A549 (cell line): ENCODE measurements around the gene PTPN23. TPM values are rescaled to one million over a fixed set of nuclear protein-coding genes. Genes with fewer than 3 reads are reported as not detected.

Experiments used
- ATAC-seq, 2 experiments: fragments of 200-7000 bp in 1 of 2; fragments of >200 bp in 1 of 2; cut with Nextera tagmentation in 1 of 2; cut with Tn5 transposase in 1 of 2; 3 replicates each; pipeline versions ENCODE4 v1.8.0 to v1.9.1; 2018 to 2020; ENCODE audit warnings: mild to moderate bottlenecking in 1 of 2, moderate library complexity in 1 of 2
- CTCF ChIA-PET: fragments of 300-600 bp; sonication (Branson Sonifier 250); formaldehyde crosslinking; extraction: SDS; loops from one replicate; lab custom pipeline; 2021; ENCODE audit warnings: antibody characterized with exemption, inconsistent platforms; lab: Yijun Ruan, JAX
- POLR2A ChIA-PET: fragments of 350-600 bp; formaldehyde crosslinking; extraction: SDS; loops from one replicate; lab custom pipeline; 2021; ENCODE audit warnings: antibody characterized with exemption, inconsistent platforms; lab: Yijun Ruan, JAX
- DNase-seq, 2 experiments: peaks; one replicate each; pipeline versions ENCODE4 v3.0.0 to v3.0.0-alpha.2; 2011 to 2016; ENCODE audit warnings: low read depth in 1 of 2, low spot score in 1 of 2
- FAIRE-seq: peaks from 2 replicates; lab custom pipeline; 2011; peaks lifted over from hg19 to GRCh38; lab: Jason Lieb, UNC
- H3K27ac ChIP-seq, 2 experiments: fragments of >200 bp; sonication (Bioruptor Twin); formaldehyde crosslinking; 3 replicates each; pipeline ENCODE4 v1.5.1; 2016 to 2017
- H3K4me1 ChIP-seq: fragments of >200 bp; sonication (Bioruptor Twin); formaldehyde crosslinking; 3 replicates; pipeline ENCODE4 v1.6.1; 2016
- H3K4me2 ChIP-seq: fragments of >200 bp; sonication (Bioruptor Twin); formaldehyde crosslinking; 3 replicates; pipeline ENCODE4 v1.6.1; 2016
- H3K4me3 ChIP-seq: fragments of >200 bp; sonication (Bioruptor Twin); formaldehyde crosslinking; 3 replicates; pipeline ENCODE4 v1.5.1; 2016
- H3K9me3 ChIP-seq: fragments of >200 bp; sonication (Bioruptor Twin); formaldehyde crosslinking; 3 replicates; pipeline ENCODE4 v1.6.1; 2016
- CBX8 ChIP-seq: fragments of 200-600 bp; sonication (generic); IDR thresholded peaks from 2 replicates; pipeline ENCODE4 v1.6.1; 2016
- CEBPB ChIP-seq, 2 experiments: fragments of >200 bp in 1 of 2; sonication (Bioruptor Twin) in 1 of 2; formaldehyde crosslinking in 1 of 2; IDR thresholded peaks; 2 replicates each; pipeline ENCODE4 v1.6.1; 2012 to 2016
- EHF ChIP-seq: fragments of 250-450 bp; sonication (Bioruptor Pico); IDR thresholded peaks from 2 replicates; pipeline ENCODE4 v1.5.0; 2020; ENCODE audit warnings: mild to moderate bottlenecking
- EHMT2 ChIP-seq: fragments of 200-600 bp; sonication (generic); IDR thresholded peaks from 2 replicates; pipeline ENCODE4 v1.6.1; 2016; ENCODE audit warnings: antibody characterized with exemption, low read depth, mild to moderate bottlenecking, moderate library complexity
- ESRRA ChIP-seq: fragments of 150-350 bp; IDR thresholded peaks from 2 replicates; pipeline ENCODE4 v1.6.1; 2014; ENCODE audit warnings: mild to moderate bottlenecking, low read length, borderline replicate concordance
- HEYL ChIP-seq: fragments of 250-450 bp; sonication (Bioruptor Pico); IDR thresholded peaks from 2 replicates; pipeline ENCODE4 v1.8.0; 2021; ENCODE audit warnings: mild to moderate bottlenecking, moderate library complexity
- HOXB5 ChIP-seq: fragments of 250-450 bp; sonication (Bioruptor Pico); IDR thresholded peaks from 2 replicates; pipeline ENCODE4 v1.5.0; 2020; ENCODE audit warnings: mild to moderate bottlenecking, moderate library complexity
- JUN ChIP-seq, 2 experiments: fragments of >200 bp; sonication (Bioruptor Twin); formaldehyde crosslinking; IDR thresholded peaks; 2 replicates in 1 of 2; 3 replicates in 1 of 2; pipeline ENCODE4 v1.6.1; 2016 to 2017
- JUNB ChIP-seq: fragments of >200 bp; sonication (Bioruptor Twin); formaldehyde crosslinking; IDR thresholded peaks from 2 replicates; pipeline ENCODE4 v1.6.1; 2016
- MAFK ChIP-seq: fragments of 450-650 bp; IDR thresholded peaks from 2 replicates; pipeline ENCODE4 v1.6.1; 2014; ENCODE audit not compliant: partially characterized antibody
- MAZ ChIP-seq: fragments of 150-350 bp; IDR thresholded peaks from 2 replicates; pipeline ENCODE4 v1.6.1; 2014; ENCODE audit warnings: antibody characterized with exemption, low read depth, low read length, borderline replicate concordance
- MYC ChIP-seq: IDR thresholded peaks from 2 replicates; pipeline ENCODE4 v1.6.1; 2012; ENCODE audit warnings: mild to moderate bottlenecking, inconsistent platforms, low read length, improper control_type of control experiment, borderline replicate concordance
- NPAS2 ChIP-seq: fragments of 250-450 bp; sonication (Bioruptor Pico); IDR thresholded peaks from 2 replicates; pipeline ENCODE4 v1.8.0; 2022; ENCODE audit warnings: mild to moderate bottlenecking, moderate library complexity, borderline replicate concordance
- POLR2A ChIP-seq: IDR thresholded peaks from 2 replicates; pipeline ENCODE4 v1.6.1; 2012; ENCODE audit warnings: mild to moderate bottlenecking, low read length
- RAD21 ChIP-seq, 2 experiments: fragments of >200 bp in 1 of 2; sonication (Bioruptor Twin) in 1 of 2; formaldehyde crosslinking in 1 of 2; IDR thresholded peaks in 1 of 2; conservative IDR thresholded peaks in 1 of 2; 2 replicates in 1 of 2; 3 replicates in 1 of 2; pipeline ENCODE4 v1.6.1; 2012 to 2018; ENCODE audit warnings: inconsistent platforms in 1 of 2
- SMC3 ChIP-seq: fragments of >200 bp; sonication (Bioruptor Twin); formaldehyde crosslinking; IDR thresholded peaks from 3 replicates; pipeline ENCODE4 v1.6.1; 2018; ENCODE audit warnings: inconsistent platforms
- TFCP2L1 ChIP-seq: fragments of 250-450 bp; sonication (Bioruptor Pico); IDR thresholded peaks from 2 replicates; pipeline ENCODE4 v1.5.0; 2021; ENCODE audit warnings: mild to moderate bottlenecking
- TP53 ChIP-seq: fragments of 250-450 bp; sonication (Bioruptor Pico); IDR thresholded peaks from 2 replicates; pipeline ENCODE4 v1.5.0; 2021; ENCODE audit warnings: mild to moderate bottlenecking, moderate library complexity
- ZSCAN20 ChIP-seq: fragments of 250-450 bp; sonication (Bioruptor Pico); IDR thresholded peaks from 2 replicates; pipeline ENCODE4 v1.8.0; 2022; ENCODE audit warnings: mild to moderate bottlenecking, moderate library complexity
- WGBS: methylation state at CpG from one replicate; pipeline ENCODE4 v1.1.6; 2017; ENCODE audit errors: missing lambda C conversion rate; 5-methylcytosine and 5-hydroxymethylcytosine counted together
- polyA plus RNA-seq, 4 experiments: library from polyadenylated mRNA; depleted of rRNA in 3 of 4; stranded (reverse); fragments of >200 nt; fragmentation: RNase III in 1 of 4; extraction: RNeasy Plus Mini Kit Qiagen cat#74134 plus additional on column Dnase treatment in 1 of 4; gene quantifications; 2 replicates in 3 of 4; 3 replicates in 1 of 4; pipeline ENCODE4 v1.2.3, GENCODE V29; 2011 to 2017
- TF ChIP-seq, protein P1 (sequence below): fragments of >200 bp; sonication (Bioruptor Twin); formaldehyde crosslinking; IDR thresholded peaks from 3 replicates; pipeline ENCODE4 v1.5.1; 2016
- TF ChIP-seq, protein P2 (sequence below): IDR thresholded peaks from 2 replicates; pipeline ENCODE4 v1.6.1; 2012

The PTPN23 gene
- polyA plus RNA-seq, 2 of the 4 experiments (the other 2 are of a cell fraction): 1.5 to 16.8 TPM

DNA sequence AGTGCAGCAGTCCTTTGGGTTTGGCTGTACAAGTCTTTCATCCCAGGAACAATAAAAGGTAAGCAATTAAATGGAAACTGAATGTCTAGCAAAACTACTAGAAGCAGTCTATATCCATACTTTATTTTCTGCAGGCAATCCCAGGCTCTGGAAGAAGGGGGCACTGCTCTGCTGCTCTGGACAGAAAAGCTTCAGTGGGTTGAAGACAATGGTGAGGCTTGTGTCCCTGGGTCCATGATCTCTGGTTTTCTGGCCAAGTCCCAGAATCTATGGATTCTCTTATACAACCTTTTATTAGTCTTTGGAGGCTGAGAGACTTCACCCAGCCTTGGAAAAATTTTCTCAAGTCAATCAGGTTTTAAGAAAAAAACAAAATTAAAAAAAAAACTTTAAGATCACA lies 59.3 kb downstream of the PTPN23 start:
- CTCF ChIA-PET: interaction anchor here (1.7 kb wide), 1 partner anchor 19 kb away, joined by 6 read pairs; no protein-coding TSS in a partner anchor
- no peak for ATAC-seq
- Histone ChIP-seq H3K27ac (no peak overlapping the region), H3K4me3 (no peak overlapping the region), H3K9me3 (no peaks in the 10 kb centered on the region), H3K4me1 (peaks cover 30% of the 10 kb centered on the region), H3K4me2 (no peak overlapping the region)
- TF ChIP-seq TFCP2L1 (no peak), HOXB5 (CRISPR knock-in tag) (no peak), JUN (IDR thresholded peaks at IDR 0.05) (no peak), CBX8 (no peak), SMC3 (no peak), CEBPB (IDR thresholded peaks at IDR 0.05) (no peak), MAZ (no peak), EHF (no peak), RAD21 (conservative IDR thresholded peaks at IDR 0.05 in 1 of 2, IDR thresholded peaks at IDR 0.05 in 1 of 2) (0 out of 5 replicates have a peak, but pooled peaks of 1 of the 2 experiments have one; percentile 27)
- TF ChIP-seq, protein P1, sequence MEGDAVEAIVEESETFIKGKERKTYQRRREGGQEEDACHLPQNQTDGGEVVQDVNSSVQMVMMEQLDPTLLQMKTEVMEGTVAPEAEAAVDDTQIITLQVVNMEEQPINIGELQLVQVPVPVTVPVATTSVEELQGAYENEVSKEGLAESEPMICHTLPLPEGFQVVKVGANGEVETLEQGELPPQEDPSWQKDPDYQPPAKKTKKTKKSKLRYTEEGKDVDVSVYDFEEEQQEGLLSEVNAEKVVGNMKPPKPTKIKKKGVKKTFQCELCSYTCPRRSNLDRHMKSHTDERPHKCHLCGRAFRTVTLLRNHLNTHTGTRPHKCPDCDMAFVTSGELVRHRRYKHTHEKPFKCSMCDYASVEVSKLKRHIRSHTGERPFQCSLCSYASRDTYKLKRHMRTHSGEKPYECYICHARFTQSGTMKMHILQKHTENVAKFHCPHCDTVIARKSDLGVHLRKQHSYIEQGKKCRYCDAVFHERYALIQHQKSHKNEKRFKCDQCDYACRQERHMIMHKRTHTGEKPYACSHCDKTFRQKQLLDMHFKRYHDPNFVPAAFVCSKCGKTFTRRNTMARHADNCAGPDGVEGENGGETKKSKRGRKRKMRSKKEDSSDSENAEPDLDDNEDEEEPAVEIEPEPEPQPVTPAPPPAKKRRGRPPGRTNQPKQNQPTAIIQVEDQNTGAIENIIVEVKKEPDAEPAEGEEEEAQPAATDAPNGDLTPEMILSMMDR: peak; percentile 10; the same call in 1 of the 3 replicates
- DNase-seq: no peak
- POLR2A ChIA-PET: no interaction called here
- no peak for FAIRE-seq

DNA sequence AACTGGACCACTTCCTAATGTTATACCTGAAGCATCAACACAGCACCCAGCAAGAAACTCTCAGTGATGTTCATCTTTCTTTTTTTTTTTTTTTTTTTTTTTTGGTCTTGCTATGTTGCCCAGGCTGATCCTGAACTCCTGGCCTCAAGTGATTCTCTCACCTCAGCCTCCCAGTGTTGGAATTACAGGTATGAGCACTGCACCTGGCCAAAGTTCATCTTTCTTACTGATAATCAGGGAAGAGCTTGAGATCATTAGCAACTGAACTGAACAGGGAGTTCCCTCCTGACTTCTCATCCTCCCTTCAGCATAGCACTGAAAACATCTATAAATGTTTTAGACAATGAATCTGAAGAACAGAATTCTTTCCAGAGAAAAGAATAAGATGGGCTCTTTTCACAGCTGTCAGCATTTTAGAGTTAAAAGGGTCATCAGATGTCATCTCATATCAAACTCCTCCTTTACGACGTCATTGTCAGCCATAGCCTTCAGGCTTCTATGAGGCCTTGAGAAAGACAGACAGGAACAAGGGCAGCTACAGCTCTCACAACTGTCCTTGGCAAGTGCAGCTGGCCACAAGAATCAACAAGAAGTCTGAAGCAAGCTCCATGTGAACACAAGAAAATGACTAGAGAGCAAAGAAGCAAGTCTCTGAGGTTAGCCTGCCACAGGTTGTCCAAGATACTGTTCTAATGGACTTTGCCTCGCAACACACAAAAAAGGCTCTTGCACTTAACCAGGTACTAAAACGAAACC lies 61.2 kb downstream of the PTPN23 start:
- FAIRE-seq (no peak), ATAC-seq (no peak), DNase-seq (no peak)
- ChIA-PET CTCF (no interaction called here), POLR2A (no interaction called here)
- peak; percentile 66 for TF ChIP-seq MAFK
- TF ChIP-seq, protein P2, sequence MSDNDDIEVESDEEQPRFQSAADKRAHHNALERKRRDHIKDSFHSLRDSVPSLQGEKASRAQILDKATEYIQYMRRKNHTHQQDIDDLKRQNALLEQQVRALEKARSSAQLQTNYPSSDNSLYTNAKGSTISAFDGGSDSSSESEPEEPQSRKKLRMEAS: no peak
- Histone ChIP-seq H3K27ac (no peak overlapping the region), H3K9me3 (no peaks in the 10 kb centered on the region), H3K4me1 (peaks cover 30% of the 10 kb centered on the region), H3K4me3 (no peak overlapping the region), H3K4me2 (peak overlapping the region; percentile 82; the same call in 1 of the 3 replicates)
- WGBS: 78% methylated on average over 4 of the region's 4 CpGs

DNA sequence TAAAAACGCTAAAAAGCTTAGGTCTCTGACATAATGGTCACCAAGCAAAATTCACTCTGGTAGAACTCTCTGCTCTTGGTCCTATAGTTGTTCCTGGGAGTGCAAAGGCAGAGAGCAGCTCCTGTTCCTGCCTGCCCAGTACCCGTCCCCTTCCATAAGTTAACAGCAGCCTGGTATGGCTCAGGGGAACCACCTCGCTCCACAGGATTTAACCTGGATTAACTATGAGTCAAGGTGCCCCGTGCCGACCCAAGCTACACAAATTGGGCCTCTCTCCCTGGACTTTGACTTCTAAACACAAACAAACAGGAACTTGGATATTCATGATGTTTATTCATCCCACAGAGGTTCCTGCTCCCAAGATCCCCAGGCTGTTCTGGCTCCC lies 62.8 kb downstream of the PTPN23 start:
- Histone ChIP-seq H3K4me2 (peak overlapping the region; percentile 82), H3K4me3 (no peak overlapping the region), H3K27ac (peak overlapping the region; percentile 61 to 75), H3K4me1 (peaks cover 30% of the 10 kb centered on the region), H3K9me3 (no peaks in the 10 kb centered on the region)
- ChIA-PET POLR2A (interaction anchor here (0.6 kb wide), 1 partner anchor 9 kb away, joined by 4 read pairs; no protein-coding TSS in a partner anchor), CTCF (interaction anchor here (1.2 to 2.4 kb wide), 3 partner anchors 10 to 23 kb away, joined by 4 to 7 read pairs (median 5); no protein-coding TSS in a partner anchor)
- FAIRE-seq (no peak), DNase-seq (peak; percentile 20 to 67), ATAC-seq (peak; percentile 88 to 91)
- TF ChIP-seq ESRRA: 0 out of 2 replicates have a peak, but pooled peaks have one; percentile 59
- no peak for TF ChIP-seq POLR2A
- 3% methylated on average over 5 of the region's 5 CpGs for WGBS

DNA sequence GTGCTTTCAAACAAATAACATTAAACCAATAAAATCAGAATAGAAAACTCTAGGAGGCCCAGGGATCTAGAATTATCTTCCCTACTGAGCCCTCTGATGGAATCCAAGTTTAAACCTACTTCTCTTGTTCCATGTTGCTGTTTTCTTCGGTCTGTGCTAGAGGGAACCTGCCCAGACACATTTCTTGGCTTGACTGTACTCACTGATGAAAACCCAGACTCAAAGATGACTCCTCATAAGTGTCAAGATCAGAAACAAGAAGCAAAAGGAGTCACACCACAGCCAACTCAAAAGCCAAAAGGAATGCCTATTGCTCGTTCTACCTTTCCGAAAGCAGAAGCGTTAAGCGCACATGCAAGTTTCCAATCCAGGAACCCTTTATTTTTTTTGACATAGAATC lies 63.3 kb downstream of the PTPN23 start:
- peaks cover 30% of the 10 kb centered on the region for H3K4me1 ChIP-seq
- no peak overlapping the region for H3K4me3 ChIP-seq
- FAIRE-seq: no peak
- H3K9me3 ChIP-seq: no peaks in the 10 kb centered on the region
- POLR2A ChIA-PET: no interaction called here
- peak overlapping the region; percentile 61 to 75 for H3K27ac ChIP-seq
- ATAC-seq: peak in 1 of 2 experiments; percentile 37; a peak in 3 of 6 replicates
- TF ChIP-seq MYC (no peak), EHMT2 (no peak), HEYL (CRISPR knock-in tag) (no peak), TP53 (CRISPR knock-in tag) (no peak), JUNB (no peak), NPAS2 (CRISPR knock-in tag) (no peak), ZSCAN20 (no peak)
- TF ChIP-seq, all 56 proteins: peak for 0
- H3K4me2 ChIP-seq: peak overlapping the region; percentile 82
- 82% methylated on average over 5 of the region's 5 CpGs for WGBS
- DNase-seq: no peak
- CTCF ChIA-PET: interaction anchor here (1.2 to 2.4 kb wide), 4 partner anchors 10 to 31 kb away, joined by 4 to 7 read pairs (median 5); partner anchors contain the start of gene SCAP
